C4-2B (cell line): Measurements from ENCODE around the gene MLANA.

Experiments
- H3K27ac ChIP-seq: fragments of 450-650 bp; 2 replicates; pipeline ENCODE4 v1.5.1; 2017
- CTCF ChIP-seq: fragments of 450-650 bp; conservative IDR thresholded peaks from 2 replicates; pipeline ENCODE4 v1.5.1; 2017; ENCODE audit warnings: mild to moderate bottlenecking
- ZFX ChIP-seq: fragments of 450-650 bp; IDR thresholded peaks from 2 replicates; pipeline ENCODE4 v1.6.1; 2017

Gene MLANA

GRCh38 chr9:5857928-5858327 is 32.8 kb upstream of the MLANA start:
- H3K27ac ChIP-seq, result no peak overlapping the region
- no peak for TF ChIP-seq CTCF
- no peak for TF ChIP-seq ZFX

- TF ChIP-seq CTCF (no peak), ZFX (no peak)
These were observed 31.9 kb upstream of the MLANA start for GRCh38 chr9:5858833-5859232.

DNA sequence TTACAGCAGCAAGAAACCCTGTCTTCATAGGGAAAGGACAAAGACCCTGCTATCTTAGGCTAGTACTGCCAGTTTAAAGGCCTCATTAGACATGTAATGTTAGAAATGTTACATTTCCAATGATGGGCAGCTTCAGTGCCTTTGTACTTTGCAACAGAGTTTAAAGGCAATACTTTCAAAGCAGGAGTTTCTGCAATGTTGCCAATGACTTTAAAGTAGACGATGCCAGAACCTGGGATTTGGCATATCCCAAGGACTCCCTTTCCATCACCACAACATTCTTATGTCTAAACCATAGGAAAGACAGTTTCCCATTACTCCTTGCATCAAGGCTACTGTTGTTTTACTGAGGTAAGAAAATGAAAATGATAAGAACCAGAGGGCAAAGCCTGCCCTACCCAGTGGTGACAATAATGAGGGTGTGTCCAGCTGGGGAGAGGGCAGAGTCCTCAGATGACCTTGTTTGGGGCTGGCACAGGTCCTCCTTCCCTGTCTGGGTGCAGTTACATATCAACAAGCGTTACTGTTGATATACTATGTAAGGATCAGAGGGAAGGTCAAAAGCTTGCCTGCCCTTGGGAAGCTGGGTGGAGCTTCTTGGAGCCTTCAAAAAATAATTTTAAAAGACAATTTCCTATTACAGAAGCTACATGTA is 27.5 kb upstream of the MLANA start:
- no peak for TF ChIP-seq ZFX
- no peak for TF ChIP-seq CTCF
- H3K27ac ChIP-seq, result no peak overlapping the region

More at GRCh38 chr9:5858833-5859232, 31.9 kb upstream of the MLANA start:
- H3K27ac ChIP-seq, result no peak overlapping the region

GRCh38 chr9:5864446-5864845 is 26.2 kb upstream of the MLANA start:
- TF ChIP-seq ZFX (no peak), CTCF (no peak)
- peak overlapping the region; percentile 53; the same call in 1 of the 2 replicates for H3K27ac ChIP-seq

DNA sequence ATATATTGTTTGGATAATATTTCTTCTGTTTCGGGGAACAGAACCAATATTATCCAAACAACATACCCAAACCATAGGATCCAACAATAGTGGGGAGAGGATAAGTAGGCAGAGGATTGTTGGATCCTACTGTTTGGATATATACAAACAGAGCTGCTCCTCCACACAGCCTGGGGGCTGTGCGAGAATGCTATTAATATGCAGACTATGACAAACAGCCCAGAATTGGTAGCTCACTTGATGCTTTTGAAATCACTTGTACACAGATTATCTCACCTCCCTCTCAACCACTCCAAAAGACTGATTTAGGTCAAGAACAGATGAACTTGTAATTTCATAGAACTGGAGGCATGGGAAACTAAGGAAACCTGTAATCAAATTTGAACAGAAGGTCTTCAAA is 24.4 kb upstream of the MLANA start:
- TF ChIP-seq ZFX, result no peak
- no peak for TF ChIP-seq CTCF
- H3K27ac ChIP-seq, result no peak overlapping the region

DNA sequence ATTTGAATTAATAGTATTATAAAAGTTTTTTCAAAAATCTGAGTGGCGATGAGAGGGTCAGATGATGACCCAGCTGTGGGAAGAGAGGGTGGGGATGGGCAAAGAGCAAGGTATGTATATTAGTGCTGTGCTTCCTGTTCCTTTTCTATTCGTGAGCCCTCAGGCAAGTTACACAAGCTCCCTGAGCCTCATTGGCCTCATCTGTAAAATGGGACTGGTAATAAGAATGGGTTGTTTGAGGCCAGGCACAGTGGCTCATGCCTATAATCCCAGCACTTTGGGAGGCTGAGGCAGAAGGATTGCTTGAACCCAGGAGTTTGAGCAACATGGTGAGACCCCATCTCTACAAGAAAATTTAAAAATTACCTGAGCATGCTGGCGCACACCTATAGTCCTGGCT is 24.0 kb upstream of the MLANA start:
- TF ChIP-seq CTCF (no peak), ZFX (no peak)
- H3K27ac ChIP-seq, result no peak overlapping the region

DNA sequence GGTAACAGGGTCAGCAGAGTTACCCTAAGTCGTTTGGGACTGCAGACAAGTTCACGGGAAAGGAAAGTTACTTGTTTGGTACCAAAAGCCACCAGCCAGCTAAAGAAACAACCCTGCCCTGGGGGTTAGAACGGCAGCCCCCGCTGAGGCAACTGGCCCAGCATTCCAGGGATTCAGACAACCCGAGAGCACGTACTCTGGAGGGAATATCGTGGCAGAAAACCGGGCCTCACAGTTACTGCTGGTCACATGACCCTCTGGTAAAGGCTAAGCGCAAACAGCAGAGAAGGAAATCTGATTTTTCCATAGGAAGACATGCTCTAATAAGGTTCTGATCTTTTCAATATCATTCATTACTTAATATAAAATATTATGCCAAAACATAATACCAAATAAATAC is 22.5 kb upstream of the MLANA start:
- TF ChIP-seq ZFX (no peak), CTCF (no peak)
- H3K27ac ChIP-seq, result no peak overlapping the region
